22Rv1 (cell line): ENCODE measurements around the gene PLIN1.

Experiments
- CTCF ChIP-seq: fragments of 450-650 bp; IDR thresholded peaks from 2 replicates; pipeline ENCODE4 v1.5.1; 2017; ENCODE audit warnings: mild to moderate bottlenecking
- ZFX ChIP-seq: fragments of 450-650 bp; IDR thresholded peaks from 2 replicates; pipeline ENCODE4 v1.6.1; 2017; ENCODE audit warnings: antibody characterized with exemption, borderline replicate concordance

- TF ChIP-seq CTCF (no peak), ZFX (no peak)
Observed at GRCh38 chr15:89654847-89655805, 24.0 kb downstream of the PLIN1 start, which contains the start of gene KIF7.
